CD4-positive, alpha-beta memory T cell (primary cell): ENCODE data around the gene SLC6A7. TPM values are rescaled to one million over a fixed set of nuclear protein-coding genes. Genes with fewer than 3 reads are reported as not detected.

Experiments used
- CTCF ChIA-PET: fragments of 350-600 bp; sonication (Branson Sonifier 250); formaldehyde crosslinking; loops from one replicate; lab custom pipeline; 2021; ENCODE audit warnings: inconsistent platforms; ENCODE audit not compliant: partially characterized antibody; lab: Charles Lee
- POLR2A ChIA-PET: fragments of 350-600 bp; sonication (Branson Sonifier 250); formaldehyde crosslinking; loops from one replicate; lab custom pipeline; 2021; ENCODE audit not compliant: partially characterized antibody; lab: Charles Lee
- DNase-seq, 5 donors: peaks; one replicate each; pipeline versions ENCODE4 v3.0.0 to v3.0.0-alpha.2; 2020 to 2022; ENCODE audit warnings: mixed read lengths in 1 of 5
- H3K27ac ChIP-seq: one replicate; pipeline ENCODE4 v1.7.0; 2013; ENCODE audit warnings: low read depth, low read length
- H3K27me3 ChIP-seq: 2 replicates; pipeline ENCODE4 v1.7.0; 2013; ENCODE audit warnings: mild to moderate bottlenecking, low read length, moderate library complexity; ENCODE audit not compliant: insufficient read depth
- H3K36me3 ChIP-seq: 2 replicates; pipeline ENCODE4 v1.7.0; 2013; ENCODE audit warnings: mild to moderate bottlenecking, low read length, moderate library complexity; ENCODE audit not compliant: insufficient read depth
- H3K4me1 ChIP-seq: 2 replicates; pipeline ENCODE4 v1.7.0; 2013; ENCODE audit warnings: mild to moderate bottlenecking, low read length, moderate library complexity; ENCODE audit not compliant: insufficient read depth
- H3K4me3 ChIP-seq, 2 donors: one replicate each; pipeline ENCODE4 v1.7.0; 2013; ENCODE audit warnings: low read length in 2 of 2, mild to moderate bottlenecking in 1 of 2
- H3K9me3 ChIP-seq, 2 donors: one replicate each; pipeline ENCODE4 v1.7.0; 2013; ENCODE audit warnings: low read length in 2 of 2, control low read depth in 1 of 2; ENCODE audit not compliant: control insufficient read depth in 1 of 2
- H3K27ac Mint-ChIP-seq, 7 donors: one replicate each; pipeline ENCODE4 v1.8.0; 2020 to 2021; ENCODE audit warnings: mixed read lengths in 7 of 7, mild to moderate bottlenecking in 6 of 7, inconsistent platforms in 3 of 7, moderate library complexity in 3 of 7
- H3K27me3 Mint-ChIP-seq, 2 donors: one replicate each; pipeline ENCODE4 v1.8.0; 2020 to 2021; ENCODE audit warnings: mixed read lengths in 2 of 2
- H3K36me3 Mint-ChIP-seq, 2 donors: one replicate each; pipeline ENCODE4 v1.8.0; 2020 to 2021; ENCODE audit warnings: mixed read lengths in 2 of 2, inconsistent platforms in 1 of 2, mild to moderate bottlenecking in 1 of 2
- H3K4me1 Mint-ChIP-seq, 4 donors: one replicate each; pipeline ENCODE4 v1.8.0; 2020 to 2021; ENCODE audit warnings: mixed read lengths in 4 of 4, mild to moderate bottlenecking in 1 of 4
- H3K4me3 Mint-ChIP-seq, 8 donors: one replicate each; pipeline ENCODE4 v1.8.0; 2020 to 2021; ENCODE audit warnings: mixed read lengths in 8 of 8, mild to moderate bottlenecking in 7 of 8, moderate library complexity in 6 of 8, inconsistent platforms in 3 of 8
- H3K9me3 Mint-ChIP-seq, 8 donors: one replicate each; pipeline ENCODE4 v1.8.0; 2020 to 2021; ENCODE audit warnings: mixed read lengths in 8 of 8, mild to moderate bottlenecking in 5 of 8, inconsistent platforms in 3 of 8, moderate library complexity in 1 of 8
- intact Hi-C: fragments of 100-400 bp; cut with micrococcal nuclease; formaldehyde crosslinking; loops from one replicate; pipeline ENCODE4 v1.15.1; 2023
- polyA plus RNA-seq, 2 donors: library from polyadenylated mRNA; unstranded; fragments of 300-500 nt; fragmentation: Illumina TruSeq; gene quantifications; one replicate each; pipeline ENCODE4 v1.2.3, GENCODE V29; 2021
- total RNA-seq, 2 experiments: library from RNA; stranded (reverse); gene quantifications; one replicate each; pipeline ENCODE4 v1.2.3, GENCODE V29; 2021

Gene SLC6A7
- total RNA-seq (not detected), polyA plus RNA-seq (not detected)

GRCh38 chr5:150189728-150190502 is at the start of gene SLC6A7:
TSS of gene SLC6A7 (plus strand) at chr5:150190062. CDS start at chr5:150190328, 266 bp downstream.
- ChIA-PET CTCF (no interaction called here), POLR2A (no interaction called here)
- no peaks in the 10 kb centered on the region for H3K9me3 ChIP-seq
- Mint-ChIP-seq H3K4me1 (no peaks in the 10 kb centered on the region), H3K27me3 (peaks cover 15 to 18% of the 10 kb centered on the region in 2 donors), H3K4me3 (no peak within 1 kb of the TSS), H3K36me3 (no peaks in the 10 kb centered on the region), H3K9me3 (no peaks in the 10 kb centered on the region), H3K27ac (no peak within 1 kb of the TSS)
- no peak within 1 kb of the TSS for H3K4me3 ChIP-seq
- no peak within 1 kb of the TSS for H3K27ac ChIP-seq
- intact Hi-C loops: no loop called here
- no peaks in the 10 kb centered on the region for H3K36me3 ChIP-seq
- no peak for DNase-seq
- H3K4me1 ChIP-seq: no peaks in the 10 kb centered on the region
- peaks cover 6% of the 10 kb centered on the region for H3K27me3 ChIP-seq

- Mint-ChIP-seq H3K4me1 (peaks cover 0 to 2% (median 0%) of the 10 kb centered on the region in 4 donors), H3K9me3 (no peaks in the 10 kb centered on the region), H3K27ac (no peak overlapping the region), H3K4me3 (no peak overlapping the region), H3K27me3 (peaks cover 0 to 6% of the 10 kb centered on the region in 2 donors), H3K36me3 (no peaks in the 10 kb centered on the region)
- CTCF ChIA-PET: no interaction called here
- intact Hi-C loops: no loop called here
- Histone ChIP-seq H3K9me3 (no peaks in the 10 kb centered on the region), H3K4me1 (no peaks in the 10 kb centered on the region), H3K36me3 (no peaks in the 10 kb centered on the region), H3K27ac (no peak overlapping the region), H3K4me3 (no peak overlapping the region), H3K27me3 (no peaks in the 10 kb centered on the region)
- no peak for DNase-seq
- POLR2A ChIA-PET: no interaction called here
These were observed 49.0 kb upstream of the SLC6A7 start for GRCh38 chr5:150140830-150141229.

GRCh38 chr5:150141544-150142184 is 48.2 kb upstream of the SLC6A7 start:
- Mint-ChIP-seq H3K9me3 (no peaks in the 10 kb centered on the region), H3K4me3 (no peak overlapping the region), H3K36me3 (no peaks in the 10 kb centered on the region), H3K27ac (no peak overlapping the region), H3K27me3 (peaks cover 0 to 6% of the 10 kb centered on the region in 2 donors), H3K4me1 (peaks cover 0 to 2% (median 0%) of the 10 kb centered on the region in 4 donors)
- ChIA-PET POLR2A (no interaction called here), CTCF (no interaction called here)
- no peak for DNase-seq
- Histone ChIP-seq H3K27ac (no peak overlapping the region), H3K4me3 (no peak overlapping the region), H3K4me1 (no peaks in the 10 kb centered on the region), H3K9me3 (no peaks in the 10 kb centered on the region), H3K36me3 (no peaks in the 10 kb centered on the region), H3K27me3 (no peaks in the 10 kb centered on the region)
- intact Hi-C loops: no loop called here

- no peak overlapping the region for H3K27ac ChIP-seq
- peak overlapping the region in 1 of 7 donors; percentile 2 for H3K27ac Mint-ChIP-seq
These were observed 47.5 kb upstream of the SLC6A7 start for GRCh38 chr5:150142185-150142958.

GRCh38 chr5:150142959-150143349 is 46.9 kb upstream of the SLC6A7 start:
- DNase-seq: no peak
- Mint-ChIP-seq H3K27ac (peak overlapping the region in 2 of 7 donors; percentile 17 to 49), H3K27me3 (peaks cover 0 to 3% of the 10 kb centered on the region in 2 donors), H3K9me3 (no peaks in the 10 kb centered on the region), H3K4me3 (no peak overlapping the region), H3K4me1 (peaks cover 0 to 2% (median 0%) of the 10 kb centered on the region in 4 donors), H3K36me3 (no peaks in the 10 kb centered on the region)
- CTCF ChIA-PET: no interaction called here
- H3K27ac ChIP-seq: no peak overlapping the region
- H3K27me3 ChIP-seq: no peaks in the 10 kb centered on the region
- POLR2A ChIA-PET: no interaction called here
- H3K9me3 ChIP-seq: no peaks in the 10 kb centered on the region
- no peaks in the 10 kb centered on the region for H3K36me3 ChIP-seq
- H3K4me1 ChIP-seq: no peaks in the 10 kb centered on the region
- no peak overlapping the region for H3K4me3 ChIP-seq
- intact Hi-C loops: no loop called here

More at GRCh38 chr5:150142185-150142958, 47.5 kb upstream of the SLC6A7 start:
- Histone ChIP-seq H3K4me3 (no peak overlapping the region), H3K4me1 (no peaks in the 10 kb centered on the region), H3K9me3 (no peaks in the 10 kb centered on the region), H3K27me3 (no peaks in the 10 kb centered on the region), H3K36me3 (no peaks in the 10 kb centered on the region)
- ChIA-PET POLR2A (no interaction called here), CTCF (no interaction called here)
- no peak overlapping the region for H3K4me3 Mint-ChIP-seq
- H3K36me3 Mint-ChIP-seq: no peaks in the 10 kb centered on the region
- intact Hi-C loops: no loop called here
- H3K9me3 Mint-ChIP-seq: no peaks in the 10 kb centered on the region
- H3K4me1 Mint-ChIP-seq: peaks cover 0 to 2% (median 0%) of the 10 kb centered on the region in 4 donors
- DNase-seq: no peak
- H3K27me3 Mint-ChIP-seq: peaks cover 0 to 6% of the 10 kb centered on the region in 2 donors

- intact Hi-C loops: no loop called here
- H3K36me3 ChIP-seq: no peaks in the 10 kb centered on the region
- CTCF ChIA-PET: no interaction called here
- no peaks in the 10 kb centered on the region for H3K36me3 Mint-ChIP-seq
- H3K4me3 ChIP-seq: no peak overlapping the region
- no peak overlapping the region for H3K4me3 Mint-ChIP-seq
- no peaks in the 10 kb centered on the region for H3K9me3 ChIP-seq
- H3K9me3 Mint-ChIP-seq: no peaks in the 10 kb centered on the region
- peak overlapping the region in 2 of 7 donors; percentile 52 to 54 for H3K27ac Mint-ChIP-seq
- DNase-seq: no peak
- no peak overlapping the region for H3K27ac ChIP-seq
- H3K4me1 ChIP-seq: no peaks in the 10 kb centered on the region
- H3K4me1 Mint-ChIP-seq: peaks cover 0 to 2% (median 0%) of the 10 kb centered on the region in 4 donors
- peaks cover 0 to under 1% of the 10 kb centered on the region in 2 donors for H3K27me3 Mint-ChIP-seq
- no peaks in the 10 kb centered on the region for H3K27me3 ChIP-seq
- POLR2A ChIA-PET: no interaction called here
These were observed 46.3 kb upstream of the SLC6A7 start for GRCh38 chr5:150143350-150144245.
